Measurements from ENCODE around the gene PCGF3. TPM values are rescaled to one million over a fixed set of nuclear protein-coding genes. Genes with fewer than 3 reads are reported as not detected.
"Not testable (repeated sequence)": the region's sequence is repeated elsewhere in the genome, so short reads cannot be mapped to it uniquely, and the experiment has no call there.

PCGF3 gene
- total RNA-seq, 2 donors from 2014 or later, result 25.6 to 35.8 TPM

DNA sequence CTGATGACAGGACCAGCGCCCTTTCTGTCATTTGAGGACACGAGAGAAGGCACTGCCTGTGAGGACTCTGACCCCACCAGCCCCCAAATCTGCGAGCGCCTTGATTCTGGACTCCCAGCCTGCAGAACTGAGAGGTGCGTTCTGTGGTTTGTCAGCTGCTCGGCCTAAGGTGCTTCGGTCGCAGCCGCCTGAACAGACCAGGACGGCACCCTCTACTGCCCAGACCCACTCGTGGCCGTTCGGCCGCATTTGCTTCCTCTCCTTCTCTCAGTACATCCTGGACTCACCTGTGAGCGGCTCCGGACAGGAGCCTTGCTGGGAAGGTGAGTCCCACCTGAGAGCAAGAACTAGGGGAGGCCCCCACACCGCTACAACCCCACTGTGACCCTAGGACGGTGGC, 8.5 kb downstream of the PCGF3 start:
- DNase-seq (ENCODE audit: low spot score), result peak; percentile 79
- intact Hi-C loops (cut with DNase I), result no loop called here

DNA sequence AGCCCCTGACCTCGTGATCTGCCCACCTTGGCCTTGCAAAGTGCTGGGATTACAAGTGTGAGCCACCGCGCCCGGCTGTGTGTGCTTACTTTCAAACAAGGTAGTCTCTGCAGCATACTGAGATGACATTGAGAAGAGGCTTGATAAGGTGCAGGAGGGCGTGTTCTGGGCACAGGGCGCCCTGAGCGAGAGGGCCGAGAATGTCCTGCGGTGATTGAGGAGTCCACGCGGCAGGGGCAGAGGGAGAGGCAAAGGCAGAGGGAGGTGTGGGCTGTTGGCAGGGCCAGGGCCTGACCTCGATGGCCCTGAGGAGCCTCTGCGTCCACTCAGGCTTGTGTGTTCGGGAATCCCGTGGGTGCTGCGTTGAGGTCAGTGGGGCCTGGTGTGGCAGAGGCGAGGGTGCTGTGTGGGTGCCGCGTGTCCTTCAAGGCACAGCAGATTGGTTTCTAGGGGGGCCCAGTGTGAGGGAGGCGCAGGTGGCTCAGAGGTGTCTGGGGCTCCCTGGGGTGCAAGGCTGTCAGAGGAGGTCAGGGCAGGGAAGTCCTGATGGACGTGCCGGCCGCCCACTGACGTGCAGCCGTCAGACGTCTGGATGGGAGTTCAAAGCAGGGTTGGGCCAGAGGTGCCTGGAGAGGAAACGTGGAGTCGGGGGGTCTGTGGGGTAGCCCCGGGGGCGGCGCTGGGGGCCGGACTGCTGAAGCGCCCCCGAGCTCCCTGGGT, 12.1 kb downstream of the PCGF3 start:
- intact Hi-C loops (cut with DNase I), result no loop called here

DNA sequence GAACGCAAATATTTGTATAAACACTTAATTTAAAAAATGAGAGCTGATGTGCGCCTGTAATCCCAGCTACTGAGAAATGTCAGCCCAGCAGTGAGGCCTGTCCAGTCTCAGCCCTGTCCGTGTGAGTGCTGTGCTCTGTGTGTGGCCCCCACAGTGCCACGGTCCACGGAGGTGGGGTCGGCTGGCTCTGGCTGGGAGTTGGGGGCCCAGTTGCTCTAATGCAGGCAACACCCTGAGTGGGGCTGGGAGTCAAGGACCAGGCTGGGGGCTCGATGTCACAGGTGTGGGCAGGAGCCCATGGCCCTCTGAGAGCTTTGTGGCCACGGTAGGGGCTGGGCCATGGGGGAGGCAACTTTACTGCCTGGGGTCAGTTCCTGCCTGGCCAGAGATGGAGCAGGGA, 12.8 kb downstream of the PCGF3 start:
- no peak for DNase-seq (ENCODE audit: low spot score)
- intact Hi-C loops (cut with DNase I), result no loop called here

More for the DNA sequence above, 12.1 kb downstream of the PCGF3 start:
- no peak for DNase-seq (ENCODE audit: low spot score)

DNA sequence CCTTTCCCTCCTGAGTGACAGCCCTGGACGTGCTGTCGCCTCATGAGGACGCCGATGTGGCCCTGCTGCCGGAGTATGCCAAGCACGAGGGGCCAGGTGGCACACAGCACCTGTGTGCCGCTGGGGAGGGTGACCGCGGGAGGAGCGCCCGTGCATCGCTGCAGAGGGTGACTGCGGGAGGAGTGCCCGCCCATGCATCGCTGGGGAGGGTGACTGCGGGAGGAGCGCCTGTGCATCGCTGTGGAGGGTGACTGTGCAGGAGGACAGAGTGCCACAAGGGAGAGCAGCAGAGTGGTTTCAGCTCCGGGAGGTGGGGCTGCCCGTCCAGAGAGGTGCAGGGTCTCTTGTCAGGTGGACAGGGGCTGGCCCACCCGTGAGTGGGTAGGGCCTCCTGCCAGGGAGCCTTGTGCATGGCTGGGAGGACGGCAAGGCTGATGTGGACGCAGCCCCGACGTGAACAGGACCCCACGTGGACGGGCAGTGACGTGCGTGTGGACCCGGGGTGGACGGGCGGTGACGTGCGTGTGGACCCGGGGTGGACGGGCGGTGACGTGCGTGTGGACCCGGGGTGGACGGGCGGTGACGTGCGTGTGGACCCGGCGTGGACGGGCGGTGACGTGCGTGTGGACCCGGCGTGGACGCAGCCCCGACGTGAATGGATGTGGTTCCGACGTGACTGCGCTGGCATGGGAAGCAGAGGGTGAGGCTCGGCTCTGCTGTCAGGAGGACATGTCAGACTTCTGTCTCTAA, 14.7 kb downstream of the PCGF3 start:
- no peak for DNase-seq (ENCODE audit: low spot score)
- intact Hi-C loops (cut with DNase I), result no loop called here

DNA sequence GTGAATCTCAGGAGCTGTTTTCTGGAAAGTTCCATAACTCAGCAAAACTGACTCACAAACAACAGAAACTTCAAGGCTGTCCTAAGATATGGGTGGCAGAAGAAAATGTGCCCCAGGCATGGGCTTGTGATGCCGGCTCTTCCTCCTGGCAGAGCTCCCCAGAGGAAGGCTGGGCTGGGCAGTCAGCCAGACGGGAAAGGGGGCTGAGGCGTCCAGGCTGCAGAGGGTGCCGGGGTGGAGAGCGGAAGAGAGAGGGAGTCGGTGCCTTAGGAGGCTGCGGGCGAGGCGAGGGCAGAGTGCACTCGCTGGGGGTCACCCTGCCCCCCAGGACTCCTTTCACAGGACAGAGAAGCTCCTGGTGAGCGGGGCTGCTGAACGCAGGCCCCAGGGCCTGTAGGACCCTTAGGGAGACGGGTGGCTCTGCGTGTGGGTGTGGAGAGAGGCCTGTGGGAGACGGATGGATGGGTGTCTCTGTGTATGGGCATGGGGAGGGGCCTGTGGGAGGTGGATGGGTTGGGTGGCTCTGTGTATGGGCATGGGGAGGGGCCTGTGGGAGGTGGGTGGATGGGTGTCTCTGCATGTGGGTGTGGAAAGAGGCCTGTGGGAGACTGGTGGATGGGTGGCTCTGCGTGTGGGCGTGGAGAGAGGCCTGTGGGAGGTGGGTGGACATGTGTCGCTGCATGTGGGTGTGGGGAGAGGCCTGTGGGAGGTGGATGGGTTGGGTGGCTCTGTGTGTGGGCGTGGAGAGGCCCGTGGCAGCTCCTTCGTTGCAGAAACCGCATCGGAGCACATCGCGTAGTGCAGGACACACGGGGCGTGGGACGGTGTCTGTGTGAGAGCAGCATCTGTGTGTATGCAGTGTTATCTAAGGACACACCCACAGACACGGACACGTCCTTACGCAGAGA, 15.9 kb downstream of the PCGF3 start:
- intact Hi-C loops (cut with DNase I), result no loop called here
- DNase-seq (ENCODE audit: low spot score), result no peak

DNA sequence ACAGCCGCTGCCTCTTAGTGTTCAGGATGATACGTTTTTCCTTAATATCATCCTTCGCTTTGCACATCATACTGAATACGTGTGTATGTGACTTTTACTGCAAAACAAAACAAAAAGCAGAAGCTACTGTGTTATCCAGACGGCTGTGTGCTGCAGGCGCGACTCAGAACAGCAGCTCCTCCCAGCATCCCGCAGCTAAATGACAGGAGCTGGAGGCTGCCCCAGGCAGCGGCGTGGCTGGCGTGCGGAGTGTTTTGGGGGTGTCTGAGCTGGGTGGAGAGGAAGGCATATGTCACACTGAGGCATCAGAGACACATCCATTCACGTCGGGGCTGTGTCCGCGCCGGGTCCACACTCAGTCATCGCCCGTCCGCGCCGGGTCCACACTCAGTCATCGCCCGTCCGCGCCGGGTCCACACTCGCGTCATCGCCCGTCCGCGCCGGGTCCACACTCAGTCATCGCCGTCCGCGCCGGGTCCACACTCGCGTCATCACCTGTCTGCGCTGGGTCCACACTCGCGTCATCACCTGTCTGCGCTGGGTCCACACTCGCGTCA, 16.6 kb downstream of the PCGF3 start:
- no peak for DNase-seq (ENCODE audit: low spot score)
- intact Hi-C loops (cut with DNase I), result no loop called here

DNA sequence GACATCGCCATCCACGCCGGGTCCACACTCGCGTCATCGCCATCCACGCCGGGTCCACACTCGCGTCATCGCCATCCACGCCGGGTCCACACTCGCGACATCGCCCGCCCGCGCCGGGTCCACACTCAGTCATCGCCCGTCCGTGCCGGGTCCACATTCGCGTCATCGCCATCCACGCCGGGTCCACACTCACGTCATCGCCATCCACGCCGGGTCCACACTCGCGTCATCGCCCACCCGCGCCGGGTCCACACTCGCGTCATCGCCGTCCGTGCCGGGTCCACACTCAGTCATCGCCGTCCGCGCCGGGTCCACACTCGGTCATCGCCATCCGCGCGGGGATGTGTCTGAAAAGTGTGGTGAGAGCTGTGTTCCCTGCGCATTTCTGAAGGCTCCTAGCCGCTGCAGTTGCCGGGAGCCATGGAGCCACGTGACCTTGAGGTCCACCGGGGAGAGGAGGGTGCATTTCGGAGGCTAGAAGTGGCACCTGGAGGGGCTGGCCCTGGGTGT, 17.3 kb downstream of the PCGF3 start:
- DNase-seq (ENCODE audit: low spot score), result no peak
- intact Hi-C loops (cut with DNase I), result no loop called here

DNA sequence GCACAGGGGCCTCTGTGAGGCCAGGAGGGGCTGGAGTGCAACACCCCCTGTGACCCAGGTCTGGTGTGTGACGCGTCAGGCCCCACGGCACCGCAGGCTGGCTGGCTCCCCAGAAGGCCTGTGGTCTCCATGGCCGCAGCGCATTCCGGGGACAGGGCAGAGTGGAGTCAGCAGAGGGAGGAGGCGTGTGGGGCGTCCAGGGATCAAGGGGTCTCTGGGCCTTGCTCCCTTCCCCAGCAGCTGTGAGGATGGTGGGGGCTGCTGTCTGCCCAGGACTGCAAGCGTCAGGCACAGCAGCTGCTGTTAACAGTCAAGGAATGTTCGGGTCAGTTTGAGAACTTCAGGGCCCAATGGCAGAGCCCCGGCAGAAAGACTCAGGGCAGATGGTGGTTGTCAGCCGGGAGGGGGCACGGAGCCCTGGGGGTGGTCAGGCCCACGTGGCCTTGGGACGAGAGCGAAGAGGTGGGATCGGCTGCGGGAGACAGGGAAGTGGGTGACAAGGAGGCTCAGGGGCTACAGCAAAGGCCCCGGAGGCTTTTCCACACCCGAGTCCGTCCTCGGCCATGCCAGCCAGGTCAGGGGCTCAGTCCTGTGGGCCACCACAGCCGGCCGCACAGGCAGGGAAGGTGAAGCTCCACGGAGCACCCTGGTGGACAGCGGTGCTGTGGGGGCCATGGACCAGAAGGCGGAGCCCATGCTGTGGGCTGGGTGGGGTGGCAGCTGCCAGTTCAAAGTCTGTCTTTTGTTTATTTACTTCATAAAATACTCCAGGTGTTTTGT, 18.3 kb downstream of the PCGF3 start:
- DNase-seq (ENCODE audit: low spot score), result no peak
- intact Hi-C loops (cut with DNase I), result no loop called here

DNA sequence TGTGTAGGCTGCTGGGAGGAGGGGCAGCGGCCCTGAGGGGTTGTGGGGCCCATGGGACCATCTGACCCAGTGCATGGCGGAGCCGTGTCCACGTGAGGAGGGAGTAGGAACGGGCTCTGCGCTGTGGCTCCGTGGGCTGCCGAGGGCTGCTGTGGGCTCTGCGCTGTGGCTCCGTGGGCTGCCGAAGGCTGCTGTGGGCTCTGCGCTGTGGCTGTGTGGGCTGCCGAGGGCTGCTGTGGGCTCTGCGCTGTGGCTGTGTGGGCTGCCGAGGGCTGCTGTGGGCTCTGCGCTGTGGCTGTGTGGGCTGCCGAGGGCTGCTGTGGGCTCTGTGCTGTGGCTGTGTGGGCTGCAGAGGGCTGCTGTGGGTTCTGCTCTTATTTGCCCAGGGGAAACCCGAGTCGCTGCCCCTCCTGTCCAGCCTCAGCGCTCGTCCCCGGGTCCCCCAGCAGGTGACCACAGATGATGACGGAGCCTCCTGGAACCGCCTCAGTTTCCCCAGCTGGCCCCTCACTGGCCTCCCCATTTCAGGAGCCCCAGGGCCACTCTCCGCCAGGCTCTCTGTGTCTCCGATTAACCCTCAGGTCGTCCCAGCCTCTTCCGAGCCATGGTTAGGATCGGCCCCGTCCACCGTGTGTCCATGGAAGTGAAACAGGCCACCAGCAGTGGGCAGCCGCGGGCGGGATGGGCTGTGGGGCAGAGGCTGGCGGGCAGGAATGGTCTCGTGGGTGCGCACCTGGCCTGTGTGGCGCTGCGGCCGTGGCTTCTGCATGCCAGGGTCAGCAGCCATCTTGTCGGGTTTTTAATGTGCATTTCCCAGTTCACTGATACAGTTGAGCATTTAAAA, 20.0 kb downstream of the PCGF3 start:
- intact Hi-C loops (cut with DNase I), result no loop called here
- DNase-seq (ENCODE audit: low spot score), result no peak

DNA sequence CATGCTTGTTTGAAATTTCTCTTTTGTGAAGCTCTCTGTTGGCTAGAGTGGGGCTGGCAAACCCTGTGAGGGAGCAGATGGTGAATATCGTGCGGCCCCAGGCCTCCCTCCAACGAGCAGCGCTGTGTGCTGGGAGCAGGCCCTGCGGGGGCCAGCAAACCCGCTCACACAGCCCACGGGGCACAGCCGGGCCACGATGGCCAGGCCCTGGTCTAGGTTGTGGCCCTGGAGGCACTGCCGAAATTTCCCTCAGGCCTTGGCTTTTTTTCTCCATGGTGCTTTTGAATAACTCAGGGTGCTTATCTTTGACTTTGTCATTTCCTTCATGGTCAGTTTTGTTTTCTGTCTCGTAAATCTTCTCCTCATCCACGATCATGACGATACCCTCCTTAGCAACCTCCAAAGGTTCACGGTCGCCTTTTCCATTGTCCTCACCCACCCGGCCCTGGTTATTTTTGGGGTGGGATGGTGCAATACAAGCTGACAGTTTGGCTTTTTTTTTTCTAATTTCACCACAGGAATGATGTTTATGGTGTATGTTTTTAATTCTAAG, 20.7 kb downstream of the PCGF3 start:
- no peak for DNase-seq (ENCODE audit: low spot score)
- intact Hi-C loops (cut with DNase I), result no loop called here

DNA sequence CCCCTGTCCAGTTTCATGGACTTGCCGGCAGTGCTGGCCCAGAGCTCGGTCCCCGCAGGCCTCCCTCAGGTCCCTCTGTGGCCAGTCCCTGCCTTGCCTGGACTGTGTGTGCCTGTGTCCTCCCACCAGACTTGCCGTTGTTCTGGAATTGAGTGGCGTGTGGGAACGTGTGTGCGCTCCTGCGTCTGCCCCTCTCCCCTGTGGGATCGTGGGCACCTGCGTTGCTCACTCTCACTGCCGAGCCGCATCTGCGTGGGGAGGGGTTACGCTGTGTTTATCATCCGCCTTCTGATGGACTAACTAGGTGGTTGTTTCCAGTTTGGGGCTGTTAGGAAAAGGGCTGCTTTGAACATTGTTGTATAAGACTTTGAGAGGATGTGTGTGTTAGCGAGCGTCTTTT, 21.2 kb downstream of the PCGF3 start:
- intact Hi-C loops (cut with DNase I), result no loop called here

DNA sequence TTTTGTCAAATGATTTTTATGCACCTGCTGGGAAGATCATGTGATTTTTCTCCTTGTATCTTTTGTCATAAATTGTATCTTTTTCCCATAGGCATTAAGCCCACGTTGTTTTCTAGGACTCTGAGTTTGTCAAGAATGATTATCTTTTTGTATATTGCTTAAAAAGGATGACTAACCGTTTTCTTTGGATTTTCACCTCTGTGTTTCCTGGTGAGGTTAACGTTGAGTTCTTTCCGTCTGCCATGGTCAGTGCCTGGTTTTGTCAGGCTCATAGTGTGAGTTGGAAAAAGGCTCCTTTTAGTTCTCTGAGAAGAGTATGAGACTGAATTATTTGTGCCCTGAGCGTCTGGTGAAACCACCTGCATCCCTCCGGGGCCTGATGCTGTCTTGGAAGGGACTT, 21.9 kb downstream of the PCGF3 start:
- intact Hi-C loops (cut with DNase I), result no loop called here
- no peak for DNase-seq (ENCODE audit: low spot score)

More for the DNA sequence above, 21.2 kb downstream of the PCGF3 start:
- DNase-seq (ENCODE audit: low spot score), result no peak

DNA sequence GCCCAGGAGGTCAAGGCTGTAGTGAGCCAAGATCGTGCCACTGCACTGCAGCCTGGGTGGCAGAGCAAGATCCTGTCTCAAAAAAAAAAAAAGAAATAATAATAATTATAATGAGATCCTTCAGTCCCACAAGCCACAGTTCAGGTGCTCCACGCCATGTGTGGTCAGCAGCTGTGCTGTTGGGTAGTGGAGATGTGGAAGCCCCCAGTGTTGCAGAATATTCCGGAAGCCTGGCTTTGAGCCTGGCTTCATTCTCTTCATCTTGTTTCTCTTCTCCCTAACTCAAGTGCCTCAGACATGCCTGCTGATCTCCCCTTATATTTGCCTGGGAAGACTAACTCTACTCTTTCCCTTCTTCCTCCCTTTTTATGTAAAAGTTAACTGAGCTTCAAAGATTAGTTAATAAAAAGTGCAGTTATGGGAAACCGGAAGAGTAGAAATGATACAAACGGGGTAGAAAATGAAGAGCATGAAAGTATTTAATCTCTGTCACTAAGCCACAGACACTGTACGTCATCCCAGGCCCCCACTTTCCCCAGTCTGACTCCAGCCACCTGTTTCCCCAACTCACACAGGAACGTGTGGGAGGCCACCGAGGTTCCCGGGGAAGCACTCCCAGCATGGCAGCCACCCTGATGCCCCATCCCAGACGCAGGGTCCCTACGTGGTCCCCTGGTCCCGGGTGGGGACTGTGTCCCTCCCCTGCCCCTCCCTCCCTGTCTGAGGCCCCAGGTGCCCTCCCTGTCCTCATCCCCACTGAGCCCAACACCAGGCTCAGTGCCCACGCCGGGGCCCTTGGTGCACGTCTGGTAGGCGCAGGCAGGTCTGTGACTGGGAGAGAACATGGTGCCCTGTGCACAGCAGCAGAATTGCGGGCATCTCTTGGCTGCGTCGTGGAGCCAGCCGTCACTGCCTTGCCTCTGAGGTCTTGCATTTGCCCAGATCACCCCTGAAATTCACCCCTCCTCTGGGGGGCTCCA, 24.0 kb downstream of the PCGF3 start:
- intact Hi-C loops (cut with DNase I), result no loop called here
- DNase-seq (ENCODE audit: low spot score), result no peak

DNA sequence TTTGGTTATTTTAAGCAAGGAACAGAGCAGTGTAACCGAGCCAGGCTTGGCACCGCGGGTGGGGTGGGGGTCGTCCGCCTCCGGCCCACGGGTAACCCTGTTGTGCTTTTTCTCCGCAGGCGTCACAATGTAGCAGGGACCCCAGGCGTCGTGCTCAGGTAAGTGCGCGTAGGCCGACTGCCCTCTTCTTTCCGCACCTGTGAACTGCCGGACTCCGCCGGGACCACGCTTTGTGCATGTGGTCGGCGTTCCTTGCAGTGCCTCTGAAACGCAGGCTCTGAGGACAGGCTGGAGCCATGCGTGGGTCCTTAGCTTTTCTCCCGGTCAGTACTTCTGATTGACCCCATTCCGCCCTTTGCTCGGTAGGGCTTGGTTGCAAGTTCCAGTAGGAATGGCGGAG, 24.9 kb downstream of the PCGF3 start:
- no peak for DNase-seq (ENCODE audit: low spot score)
- intact Hi-C loops (cut with DNase I), result no loop called here

DNA sequence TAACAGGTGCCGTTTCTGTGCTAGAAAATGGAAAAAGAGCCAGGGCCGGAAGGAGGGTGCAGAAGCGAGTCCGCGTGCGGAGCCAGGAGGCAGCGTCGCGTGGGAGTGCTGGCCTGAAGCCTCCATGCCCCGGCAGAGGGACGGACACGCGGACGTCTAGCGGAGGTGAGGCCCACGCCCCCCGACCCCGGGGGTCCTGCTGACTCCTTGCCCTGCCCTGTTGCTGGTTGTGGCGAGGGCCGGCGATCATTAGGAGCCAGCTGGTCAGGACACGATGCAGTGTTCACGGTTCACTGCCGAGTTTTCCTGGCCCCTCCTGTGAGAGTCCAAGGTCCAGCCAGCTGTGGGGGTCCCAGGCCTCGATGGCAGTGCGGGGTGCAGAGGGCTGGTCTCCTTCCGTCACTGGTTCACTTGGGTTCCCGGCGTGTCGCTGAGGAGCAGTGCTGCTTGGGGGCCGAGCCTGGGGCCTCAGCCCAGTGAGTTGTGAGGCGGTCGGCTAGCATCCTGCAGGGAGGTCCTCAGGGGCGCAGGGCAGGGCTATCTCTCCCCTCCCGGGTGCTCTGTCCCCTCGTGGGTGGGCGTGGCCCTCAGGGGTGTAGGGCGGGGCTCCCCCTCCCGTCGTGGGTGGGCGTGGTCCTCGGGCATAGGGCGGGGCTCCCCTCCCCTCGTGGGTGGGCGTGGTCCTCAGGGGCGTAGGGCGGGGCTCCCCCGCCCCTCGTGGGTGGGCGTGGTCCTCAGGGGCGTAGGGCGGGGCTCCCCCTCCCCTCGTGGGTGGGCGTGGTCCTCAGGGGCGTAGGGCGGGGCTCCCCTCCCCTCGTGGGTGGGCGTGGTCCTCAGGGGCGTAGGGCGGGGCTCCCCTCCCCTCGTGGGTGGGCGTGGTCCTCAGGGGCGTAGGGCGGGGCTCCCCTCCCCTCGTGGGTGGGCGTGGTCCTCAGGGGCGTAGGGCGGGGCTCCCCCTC, 25.6 kb downstream of the PCGF3 start:
- DNase-seq (ENCODE audit: low spot score); intact Hi-C loops (cut with DNase I): not testable (repeated sequence)
